ENCODE data around the gene PCDHB14. TPM values are rescaled to one million over a fixed set of nuclear protein-coding genes. Genes with fewer than 3 reads are reported as not detected.

PCDHB14 gene
- total RNA-seq, 1 donor from 2014 or later = 9.4 TPM

Other genes with a start within 250 kb of the PCDHB14 start
- gene PCDHB1, start 172.0 kb upstream of the PCDHB14 start, total RNA-seq = 0.09 TPM
- 3.6 TPM for gene PCDHB2, start 128.7 kb upstream of the PCDHB14 start, total RNA-seq
- 1.4 TPM for gene PCDHB3, start 122.9 kb upstream of the PCDHB14 start, total RNA-seq
- gene PCDHB4, start 101.5 kb upstream of the PCDHB14 start, total RNA-seq = 5.2 TPM
- 8.0 TPM for gene PCDHB5, start 88.1 kb upstream of the PCDHB14 start, total RNA-seq
- gene PCDHB6, start 73.3 kb upstream of the PCDHB14 start, total RNA-seq = 0.60 TPM
- 2.1 TPM for gene PCDHB7, start 50.7 kb upstream of the PCDHB14 start, total RNA-seq
- 1.8 TPM for gene PCDHB8, start 45.6 kb upstream of the PCDHB14 start, total RNA-seq
- gene PCDHB16, start 41.0 kb upstream of the PCDHB14 start, total RNA-seq = 3.0 TPM
- 2.1 TPM for gene PCDHB9, start 36.2 kb upstream of the PCDHB14 start, total RNA-seq
- gene PCDHB10, start 31.0 kb upstream of the PCDHB14 start, total RNA-seq = 2.5 TPM
- gene PCDHB11, start 23.7 kb upstream of the PCDHB14 start, total RNA-seq = 8.5 TPM
- 3.5 TPM for gene PCDHB12, start 14.6 kb upstream of the PCDHB14 start, total RNA-seq
- 8.3 TPM for gene PCDHB13, start 9.4 kb upstream of the PCDHB14 start, total RNA-seq
- 3.6 TPM for gene PCDHB15, start 22.1 kb downstream of the PCDHB14 start, total RNA-seq
- gene SLC25A2, start 80.7 kb downstream of the PCDHB14 start, total RNA-seq = not detected
- 65.2 TPM for gene TAF7, start 97.4 kb downstream of the PCDHB14 start, total RNA-seq
- 0.72 TPM for gene PCDHGA1, start 107.2 kb downstream of the PCDHB14 start, total RNA-seq
- 6.7 TPM for gene PCDHGA2, start 115.4 kb downstream of the PCDHB14 start, total RNA-seq
- gene PCDHGA3, start 120.5 kb downstream of the PCDHB14 start, total RNA-seq = 4.0 TPM
- 4.6 TPM for gene PCDHGB1, start 126.8 kb downstream of the PCDHB14 start, total RNA-seq
- gene PCDHGA4, start 131.7 kb downstream of the PCDHB14 start, total RNA-seq = 3.3 TPM
- gene PCDHGB2, start 136.7 kb downstream of the PCDHB14 start, total RNA-seq = 5.1 TPM
- gene PCDHGA5, start 140.8 kb downstream of the PCDHB14 start, total RNA-seq = 3.3 TPM
- 3.0 TPM for gene PCDHGB3, start 146.9 kb downstream of the PCDHB14 start, total RNA-seq
- 6.6 TPM for gene PCDHGA6, start 150.5 kb downstream of the PCDHB14 start, total RNA-seq
- 4.5 TPM for gene PCDHGA7, start 159.4 kb downstream of the PCDHB14 start, total RNA-seq
- 5.2 TPM for gene PCDHGB4, start 164.4 kb downstream of the PCDHB14 start, total RNA-seq
- gene PCDHGA8, start 169.3 kb downstream of the PCDHB14 start, total RNA-seq = 1.9 TPM
- gene PCDHGB5, start 174.6 kb downstream of the PCDHB14 start, total RNA-seq = 12.4 TPM
- gene PCDHGA9, start 179.4 kb downstream of the PCDHB14 start, total RNA-seq = 7.5 TPM
- 11.6 TPM for gene PCDHGB6, start 184.7 kb downstream of the PCDHB14 start, total RNA-seq
- gene PCDHGA10, start 189.6 kb downstream of the PCDHB14 start, total RNA-seq = 6.2 TPM
- 15.5 TPM for gene PCDHGB7, start 194.3 kb downstream of the PCDHB14 start, total RNA-seq
- 4.2 TPM for gene PCDHGA11, start 197.7 kb downstream of the PCDHB14 start, total RNA-seq
- 10.2 TPM for gene PCDHGA12, start 207.2 kb downstream of the PCDHB14 start, total RNA-seq